ENCODE measurements around the gene OSBPL9.
"Not testable (repeated sequence)": the region's sequence is repeated elsewhere in the genome, so short reads cannot be mapped to it uniquely, and the experiment has no call there.

Gene OSBPL9

DNA sequence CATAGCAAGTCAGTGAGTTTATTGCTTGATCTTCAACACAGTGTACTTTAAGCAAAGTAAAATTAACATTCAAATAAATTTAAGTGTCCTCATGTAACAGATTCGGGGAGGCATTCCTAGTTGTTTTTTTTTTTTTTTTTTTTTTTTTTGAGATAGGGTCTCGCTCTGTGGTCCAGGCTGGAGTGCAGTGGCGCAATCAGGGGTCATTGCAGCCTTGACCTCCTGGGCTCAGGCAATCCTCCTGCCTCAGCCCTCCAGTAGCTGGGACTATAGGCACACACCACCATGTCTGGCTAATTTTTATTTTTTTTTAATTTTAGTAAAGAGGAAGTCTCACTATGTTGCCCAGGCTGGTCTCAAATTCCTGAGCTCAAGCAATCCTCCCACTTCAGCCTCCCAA lies 22.8 kb downstream of the OSBPL9 start:
- no peak for DNase-seq

- no peak for DNase-seq
These were observed 24.2 kb downstream of the OSBPL9 start for GRCh38 chr1:51641096-51641495.

DNA sequence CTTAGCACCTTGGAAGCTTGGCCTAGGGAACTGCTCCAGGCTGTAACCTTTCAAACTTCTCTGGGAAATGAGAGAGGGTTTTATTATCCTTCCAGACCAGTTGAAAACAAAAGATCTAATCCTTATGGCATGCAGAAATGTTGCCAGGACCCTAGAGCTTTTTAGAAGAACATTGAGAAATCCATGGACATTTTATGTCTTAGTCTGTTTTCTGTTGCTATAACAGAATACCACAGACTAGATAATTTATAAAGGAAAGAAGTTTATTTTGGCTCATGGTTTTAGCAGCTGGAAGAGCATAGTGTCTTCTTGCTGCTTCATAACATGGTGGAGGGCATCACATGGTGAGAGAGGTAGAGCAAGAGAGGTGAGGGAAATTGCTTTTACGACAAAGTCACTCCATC lies 25.8 kb downstream of the OSBPL9 start:
- no peak for DNase-seq

- no peak for DNase-seq
These were observed 26.5 kb downstream of the OSBPL9 start for GRCh38 chr1:51643362-51643761.

GRCh38 chr1:51644020-51644419 lies 27.1 kb downstream of the OSBPL9 start:
- DNase-seq, result no peak

- DNase-seq, result no peak
These were observed 27.8 kb downstream of the OSBPL9 start for GRCh38 chr1:51644533-51645197.

DNA sequence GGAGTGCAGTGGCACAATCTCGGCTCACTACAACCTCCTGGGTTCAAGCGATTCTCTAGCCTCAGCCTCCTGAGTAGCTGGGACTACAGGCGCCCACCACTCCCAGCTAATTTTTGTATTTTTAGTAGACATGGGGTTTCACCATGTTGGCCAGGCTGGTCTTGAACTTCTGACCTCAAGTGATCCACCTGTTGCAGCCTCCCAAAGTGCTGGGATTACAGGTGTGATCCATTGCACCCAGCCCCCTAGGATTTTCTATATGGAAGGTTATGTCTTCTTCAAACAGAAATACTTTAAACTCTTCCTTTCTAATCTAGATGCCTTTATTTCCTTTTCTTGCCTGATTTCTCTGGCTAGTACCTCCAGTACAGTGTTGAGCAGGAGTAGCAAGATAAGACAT lies 29.7 kb downstream of the OSBPL9 start:
- DNase-seq, result not testable (repeated sequence)

DNA sequence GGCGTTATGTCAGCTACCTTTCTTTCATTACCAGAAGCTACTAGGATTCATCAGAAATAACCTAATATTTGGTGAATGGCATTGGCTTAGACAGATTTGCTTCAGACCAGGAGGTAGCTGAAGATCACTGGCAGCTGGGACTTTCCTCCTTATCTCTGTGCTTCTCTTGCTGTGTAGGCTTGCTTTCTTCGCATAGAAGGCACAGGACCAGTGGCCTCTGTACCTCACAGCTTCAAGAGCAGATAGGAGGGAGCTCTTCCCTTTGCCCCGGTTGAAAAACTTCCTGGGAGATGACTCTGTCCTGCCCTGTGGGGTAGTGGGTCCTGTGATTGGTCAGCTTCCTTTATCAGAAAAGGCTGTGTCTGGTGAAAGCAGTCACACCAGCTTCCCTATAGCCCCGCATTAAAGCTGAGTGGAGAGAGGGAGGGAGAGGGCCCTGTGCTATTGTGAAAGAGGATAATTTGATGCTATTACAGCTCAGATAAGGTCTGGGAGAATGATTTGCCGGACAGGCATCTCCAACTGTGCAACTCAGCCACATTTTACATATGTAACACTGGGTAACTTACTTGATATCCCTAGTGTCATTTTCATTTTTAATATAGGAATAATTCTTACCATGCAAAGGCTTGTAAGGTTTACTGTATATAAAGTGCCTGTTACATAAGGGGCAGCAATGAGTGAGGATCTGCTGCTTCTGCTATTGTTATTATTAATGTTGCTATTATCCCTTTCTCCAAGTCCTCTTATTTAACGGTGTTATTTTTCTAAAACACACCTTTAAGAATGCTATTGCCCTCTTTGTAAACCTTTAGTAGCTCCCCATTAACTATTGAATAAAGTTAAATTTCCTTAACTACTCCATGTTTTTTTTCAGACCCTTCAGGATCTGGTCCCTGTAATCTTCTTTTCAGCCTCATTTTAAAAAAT lies 31.6 kb downstream of the OSBPL9 start:
- no peak for DNase-seq

GRCh38 chr1:51649593-51650091 lies 32.8 kb downstream of the OSBPL9 start:
- no peak for DNase-seq

- no peak for DNase-seq
These were observed 33.3 kb downstream of the OSBPL9 start for GRCh38 chr1:51650198-51650597.

- no peak for DNase-seq
These were observed 34.7 kb downstream of the OSBPL9 start for GRCh38 chr1:51651552-51651942.

- DNase-seq, result no peak
These were observed 35.7 kb downstream of the OSBPL9 start for GRCh38 chr1:51652599-51652998.

DNA sequence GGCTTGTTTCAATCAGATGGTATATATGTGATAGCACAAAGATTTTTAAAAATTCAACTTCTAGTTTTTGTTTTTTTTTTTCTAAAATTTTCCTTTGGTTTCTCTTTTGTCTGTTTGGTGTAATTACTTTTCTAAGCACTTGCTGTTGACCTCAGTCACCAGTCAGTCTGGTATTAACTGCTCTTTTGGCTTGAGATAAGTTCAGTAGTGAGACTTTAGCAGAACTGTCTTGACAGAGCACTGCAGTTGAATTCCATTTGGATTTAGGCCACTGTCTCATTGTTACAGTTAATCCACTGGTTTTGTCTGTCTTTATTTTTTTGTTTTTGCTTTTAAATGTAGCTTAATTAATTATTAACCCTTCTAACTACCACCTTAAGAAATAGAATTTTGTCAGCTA lies 36.2 kb downstream of the OSBPL9 start:
- DNase-seq, result no peak

GRCh38 chr1:51654000-51654399 lies 37.1 kb downstream of the OSBPL9 start:
- no peak for DNase-seq

DNA sequence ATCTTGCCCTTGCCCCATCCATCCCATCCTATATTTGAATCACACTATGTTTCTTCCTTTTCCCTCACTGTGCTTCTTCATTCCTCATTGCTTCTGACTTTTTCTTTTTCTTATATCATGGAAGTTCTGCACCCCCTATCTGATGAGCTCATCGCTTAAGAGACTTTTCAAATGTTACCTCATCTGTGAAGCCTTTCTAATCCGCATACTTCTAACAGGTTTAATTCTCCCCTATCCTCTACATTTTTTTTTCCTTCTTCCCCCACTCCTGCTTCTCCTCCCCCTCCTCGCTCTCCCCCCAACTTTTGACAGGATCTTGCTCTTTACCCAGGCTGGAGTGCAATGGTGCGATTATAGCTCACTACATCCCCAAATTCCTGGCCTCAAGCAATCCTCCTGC lies 39.5 kb downstream of the OSBPL9 start:
- DNase-seq, result no peak

GRCh38 chr1:51660580-51660979 lies 43.7 kb downstream of the OSBPL9 start:
- DNase-seq, result no peak

DNA sequence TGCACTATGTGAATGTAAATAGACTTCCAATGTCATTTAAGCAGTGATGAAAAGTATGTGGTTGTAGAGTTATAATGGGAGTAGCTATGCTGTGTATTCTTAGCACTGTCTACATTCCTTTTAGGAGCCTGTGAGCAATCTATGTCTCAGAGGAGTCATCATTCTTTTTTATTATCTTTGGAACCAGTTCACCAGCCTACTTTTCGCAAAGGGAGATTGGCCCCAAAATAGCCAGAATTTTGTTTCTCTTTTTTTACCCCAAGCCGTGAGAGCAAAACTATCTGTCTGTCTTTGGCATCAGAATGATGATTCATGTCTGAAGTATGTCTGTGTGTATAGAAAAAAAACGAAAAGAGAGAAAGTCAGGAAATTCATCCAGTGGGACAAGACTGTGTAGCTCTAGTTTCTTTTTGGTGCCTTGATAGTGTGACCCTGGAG lies 44.2 kb downstream of the OSBPL9 start:
- DNase-seq, result no peak

GRCh38 chr1:51663105-51663504 lies 46.2 kb downstream of the OSBPL9 start:
- no peak for DNase-seq

DNA sequence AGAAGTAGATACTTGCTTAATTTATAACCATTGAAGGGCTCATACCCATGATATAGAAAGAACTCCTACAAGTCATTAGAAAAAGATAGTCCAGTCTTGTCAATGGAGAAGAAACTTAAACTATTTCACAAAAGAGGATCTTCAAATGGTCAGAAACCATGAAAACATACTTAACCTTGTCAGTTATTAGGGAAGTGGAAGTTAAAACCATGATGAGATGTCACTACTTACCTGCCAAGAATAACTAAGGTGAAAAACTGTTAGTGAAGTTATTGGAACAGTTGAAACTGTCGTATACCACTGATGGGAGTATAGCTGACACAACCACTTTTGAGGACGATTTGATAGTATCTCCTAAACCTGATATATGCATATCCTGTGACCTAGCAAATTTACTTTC lies 46.8 kb downstream of the OSBPL9 start:
- DNase-seq, result no peak

DNA sequence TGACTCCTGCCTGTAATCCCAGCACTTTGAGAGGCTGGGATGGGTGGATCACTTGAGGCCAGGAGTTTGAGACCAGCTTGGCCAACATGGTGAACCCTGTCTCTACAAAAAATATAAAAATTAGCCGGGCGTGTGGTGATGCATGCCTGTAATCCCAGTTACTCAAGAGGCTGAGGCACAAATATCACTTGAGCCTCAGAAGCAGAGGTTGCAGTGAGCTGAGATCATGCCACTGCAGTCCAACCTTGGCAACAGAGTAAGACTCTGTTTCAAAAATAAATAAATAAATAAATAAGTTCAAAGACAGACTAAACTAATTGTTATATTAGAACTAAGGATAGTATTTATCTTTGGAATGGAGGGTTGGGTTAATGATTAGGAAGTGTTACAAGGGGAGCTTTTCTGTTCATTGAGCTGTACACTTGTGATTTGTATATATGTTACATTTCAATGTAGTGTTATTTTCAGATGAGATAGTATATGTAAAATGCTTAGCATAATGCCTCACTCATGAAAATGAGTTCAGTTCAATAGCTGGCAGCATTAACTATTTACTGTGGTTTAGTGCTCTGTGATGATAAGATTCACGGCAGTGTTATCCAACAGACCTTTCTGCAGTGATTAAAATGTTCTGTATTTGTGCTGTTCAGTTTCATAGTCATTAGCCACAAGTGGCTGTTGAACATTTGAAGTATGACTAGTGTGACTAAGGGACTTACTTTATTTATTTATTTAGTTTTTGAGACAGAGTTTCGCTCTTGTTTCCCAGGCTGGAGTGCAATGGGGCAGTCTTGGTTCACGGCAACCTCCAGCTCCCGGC lies 47.7 kb downstream of the OSBPL9 start:
- DNase-seq, result no peak

DNA sequence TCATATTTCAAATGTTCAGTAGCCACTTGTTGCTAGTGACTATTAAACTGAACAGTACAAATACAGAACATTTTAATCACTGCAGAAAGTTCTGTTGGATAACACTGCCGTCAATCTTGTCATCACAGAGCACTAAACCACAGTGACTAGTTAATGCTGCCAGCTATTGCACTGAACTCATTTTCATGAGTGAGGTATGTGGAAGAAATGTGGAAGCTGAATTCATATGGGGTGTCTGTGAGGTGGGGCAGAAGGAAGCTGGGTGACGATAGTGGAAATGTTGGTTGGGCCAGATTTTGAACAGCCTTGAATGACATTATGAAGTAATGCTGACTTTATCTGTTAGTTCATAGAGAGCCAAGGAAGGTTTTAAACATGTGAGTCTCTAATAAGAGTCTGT lies 49.6 kb downstream of the OSBPL9 start:
- DNase-seq, result no peak

DNA sequence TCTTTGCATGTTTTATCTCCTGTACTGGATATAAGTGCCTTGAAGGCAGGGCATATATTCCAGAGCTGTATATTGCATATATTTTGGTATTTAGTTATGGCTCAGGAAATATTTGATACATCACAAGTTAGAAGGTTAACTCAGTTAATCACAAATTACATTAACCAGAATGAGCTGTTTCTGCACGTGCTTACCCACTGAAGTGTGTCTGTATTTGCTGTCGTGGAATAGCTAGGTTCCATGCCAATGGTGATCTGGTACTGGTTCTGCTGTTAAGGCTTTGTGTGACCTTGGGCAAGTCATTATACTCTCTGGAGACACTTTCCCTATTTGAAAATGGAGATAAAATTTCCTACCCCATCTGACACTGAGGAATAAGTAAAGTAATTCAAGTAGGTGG lies 50.7 kb downstream of the OSBPL9 start:
- DNase-seq, result no peak

DNA sequence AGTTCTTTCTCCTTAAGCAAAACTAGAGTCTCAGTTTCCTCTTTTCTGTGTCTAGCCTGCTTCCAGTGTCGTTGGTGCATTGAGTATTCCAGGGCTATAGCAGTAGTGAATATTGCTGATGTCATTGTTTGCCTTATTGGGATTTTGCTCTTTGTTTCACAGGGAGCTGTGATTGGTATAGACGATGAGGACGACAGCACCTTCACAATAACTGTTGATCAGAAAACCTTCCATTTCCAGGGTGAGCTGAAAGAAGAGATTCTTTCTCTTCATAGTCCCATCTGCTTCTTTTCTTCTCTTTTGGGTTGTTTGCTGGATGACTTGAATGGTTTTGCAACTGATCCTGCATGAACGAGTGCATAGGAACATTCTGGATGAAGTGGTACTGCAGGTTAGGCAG lies 52.4 kb downstream of the OSBPL9 start:
- no peak for DNase-seq

Data from KG1 (cell line).